ENCODE data around the gene PTF1A.

- TF ChIP-seq CTCF (IDR thresholded peaks at IDR 0.05; ENCODE audit: low read depth, low read length, missing input control) (no peak), REST (IDR thresholded peaks at IDR 0.05) (no peak), RAD21 (IDR thresholded peaks at IDR 0.05) (no peak), JUND (IDR thresholded peaks at IDR 0.05) (no peak), ZBTB33 (IDR thresholded peaks at IDR 0.05) (no peak), TAF1 (conservative IDR thresholded peaks at IDR 0.05) (no peak), MAX (IDR thresholded peaks at IDR 0.05) (no peak), EGR1 (IDR thresholded peaks at IDR 0.05; ENCODE audit: low read depth in 2 of 2) (no peak), YY1 (IDR thresholded peaks at IDR 0.05) (no peak), HNF4G (IDR thresholded peaks at IDR 0.05) (no peak), SP1 (IDR thresholded peaks at IDR 0.05) (no peak), GABPA (IDR thresholded peaks at IDR 0.05 in 1 of 2, conservative IDR thresholded peaks at IDR 0.05 in 1 of 2) (no peak), ATF3 (IDR thresholded peaks at IDR 0.05) (no peak), FOXA2 (IDR thresholded peaks at IDR 0.05) (no peak)
These were observed 6.5 kb downstream of the PTF1A start for GRCh38 chr10:23198610-23198939.
